HepG2 (cell line): ENCODE results near the gene HSD11B2. TPM values are rescaled to one million over a fixed set of nuclear protein-coding genes. Genes with fewer than 3 reads are reported as not detected.
A peak's percentile ranks its signal among the peaks of the same experiment; 100 is the strongest.

Source experiments
- ATAC-seq: fragments of 200-7000 bp; cut with Tn5 transposase; 3 replicates; pipeline ENCODE4 v1.9.1; 2020; ENCODE audit warnings: mild to moderate bottlenecking, moderate library complexity
- BruUV-seq: library from RNA; stranded (reverse); fragments of 400-500 nt; replicated peaks from 2 replicates; lab custom pipeline; 2021; lab: Mats Ljungman, UMichigan
- CTCF ChIA-PET: fragments of 300-600 bp; formaldehyde crosslinking; extraction: SDS; loops from one replicate; lab custom pipeline; 2021; ENCODE audit warnings: low total read pairs, inconsistent platforms, low intra/inter-chr PET ratio; lab: Yijun Ruan, JAX
- POLR2A ChIA-PET: fragments of 350-600 bp; sonication (Branson Sonifier 250); formaldehyde crosslinking; loops from one replicate; lab custom pipeline; 2020; ENCODE audit warnings: antibody characterized with exemption, inconsistent platforms; lab: Yijun Ruan, JAX
- DNase-seq: peaks from one replicate; pipeline ENCODE4 v3.0.0-alpha.2; 2015; ENCODE audit warnings: low spot score
- FAIRE-seq: peaks from 3 replicates; lab custom pipeline; 2011; peaks lifted over from hg19 to GRCh38; lab: Jason Lieb, UNC
- H2AFZ ChIP-seq: one replicate; pipeline ENCODE4 v1.6.1; 2011; ENCODE audit warnings: low read length, inconsistent platforms
- H3K27ac ChIP-seq: fragments of 300-600 bp; 3 replicates; pipeline ENCODE4 v1.8.0; 2011; ENCODE audit warnings: mixed run types, mild to moderate bottlenecking, mixed read lengths, low read length, inconsistent platforms; ENCODE audit not compliant: insufficient read depth; ENCODE audit errors: extremely low read length
- H3K27me3 ChIP-seq, 2 experiments: fragments of 200-600 bp in 1 of 2; 2 replicates in 1 of 2; 3 replicates in 1 of 2; pipeline versions ENCODE4 v1.6.0 to v1.8.0; 2011; ENCODE audit warnings: low read length in 2 of 2, mild to moderate bottlenecking in 2 of 2, moderate library complexity in 2 of 2, inconsistent platforms in 1 of 2; ENCODE audit not compliant: insufficient read depth in 2 of 2, control insufficient read depth in 1 of 2
- H3K36me3 ChIP-seq, 2 experiments: fragments of 200-600 bp in 1 of 2; replicated peaks in 1 of 2; 2 replicates in 1 of 2; 3 replicates in 1 of 2; pipeline versions ENCODE4 v1.5.1 to v1.8.0; 2011; ENCODE audit warnings: low read length in 2 of 2, inconsistent platforms in 1 of 2; ENCODE audit not compliant: insufficient read depth in 2 of 2, control insufficient read depth in 1 of 2
- H3K4me1 ChIP-seq: 2 replicates; pipeline ENCODE4 v1.5.1; 2012; ENCODE audit warnings: low read length, inconsistent platforms; ENCODE audit not compliant: insufficient read depth
- H3K4me2 ChIP-seq: 2 replicates; pipeline ENCODE4 v1.6.0; 2011; ENCODE audit warnings: low read depth, low read length, inconsistent platforms
- H3K4me3 ChIP-seq, 3 experiments: fragments of 200-600 bp in 1 of 3; sonication (generic), shearing (Covaris generic) in 1 of 3; replicated peaks in 1 of 3; 2 replicates each; pipeline ENCODE4 v1.5.1; 2011 to 2016; ENCODE audit warnings: low read length in 3 of 3, inconsistent platforms in 2 of 3, low read depth in 2 of 3, mild to moderate bottlenecking in 2 of 3, control low read depth in 1 of 3, mixed read lengths in 1 of 3; ENCODE audit not compliant: insufficient read depth in 1 of 3
- H3K79me2 ChIP-seq: one replicate; pipeline ENCODE4 v1.6.1; 2011; ENCODE audit warnings: low read length, inconsistent platforms; ENCODE audit not compliant: insufficient read depth
- H3K9ac ChIP-seq: 2 replicates; pipeline ENCODE4 v1.6.0; 2011; ENCODE audit warnings: mild to moderate bottlenecking, low read depth, low read length, inconsistent platforms; ENCODE audit not compliant: insufficient read depth
- H3K9me3 ChIP-seq: 2 replicates; pipeline ENCODE4 v1.5.1; 2012; ENCODE audit warnings: mild to moderate bottlenecking, low read length
- H4K20me1 ChIP-seq: 2 replicates; pipeline ENCODE4 v1.6.0; 2011; ENCODE audit warnings: inconsistent platforms, mild to moderate bottlenecking, low read length, moderate library complexity; ENCODE audit not compliant: insufficient read depth
- MAFK ChIP-seq, 2 experiments: IDR thresholded peaks in 1 of 2; conservative IDR thresholded peaks in 1 of 2; 2 replicates each; pipeline ENCODE4 v1.6.1; 2011; ENCODE audit warnings: improper control_type of control experiment in 2 of 2, low read length in 2 of 2
- WGBS: methylation state at CpG from one replicate; pipeline ENCODE4 v1.1.6; 2017; ENCODE audit warnings: low lambda C conversion rate; 5-methylcytosine and 5-hydroxymethylcytosine counted together
- in situ Hi-C: cut with HindIII; loops from 2 replicates; pipeline ENCODE4 v1.10.0; 2017; ENCODE audit warnings: low pct_unique_long_range_greater_than_20kb; ENCODE audit not compliant: extremely low pct_ligation_motif_present
- intact Hi-C: fragments of 100-400 bp; cut with micrococcal nuclease; formaldehyde crosslinking; loops from one replicate; pipeline ENCODE4 v1.10.0; 2022; ENCODE audit not compliant: unreplicated experiment
- polyA plus RNA-seq, 8 experiments: library from polyadenylated mRNA; depleted of rRNA in 3 of 8; stranded (reverse) in 7 of 8; unstranded in 1 of 8; fragments of >200 nt; fragmentation: Illumina TruSeq in 4 of 8; extraction: Trizol in 4 of 8; gene quantifications; 2 replicates each; pipeline versions ENCODE4 v1.2.1 to v1.2.3, GENCODE V29; 2011 to 2016; ENCODE audit warnings: low read depth in 4 of 8, missing spikeins in 1 of 8, mixed read lengths in 1 of 8; ENCODE audit not compliant: insufficient read depth in 1 of 8
- total RNA-seq, 5 experiments: library from RNA; depleted of rRNA; stranded (reverse); fragments of >200 nt; fragmentation: Illumina TruSeq; extraction: Trizol; gene quantifications; 2 replicates each; pipeline ENCODE4 v1.2.3, GENCODE V29; 2016; ENCODE audit warnings: low read depth in 1 of 5
- TF ChIP-seq, protein P1 (sequence below): sonication (generic); formaldehyde crosslinking; IDR thresholded peaks from 2 replicates; pipeline ENCODE4 v1.4.0; 2020; ENCODE audit warnings: mild to moderate bottlenecking, missing genetic modification reagents

HSD11B2 gene
- total and polyA plus RNA-seq, 2 of the 13 experiments (the other 11 are each of a cell fraction or from before 2014, with no cell fraction given) = 8.9 to 13.6 TPM

GRCh38 chr16:67451061-67451703, 20.3 kb downstream of the HSD11B2 start:
- H4K20me1 ChIP-seq = no peaks in the 10 kb centered on the region
- H3K9ac ChIP-seq = no peak overlapping the region
- no peaks in the 10 kb centered on the region for H3K9me3 ChIP-seq
- no peak overlapping the region for H3K27ac ChIP-seq
- no TSS peak for BruUV-seq
- ChIA-PET POLR2A (interaction anchor here (0.5 to 2.3 kb wide), 2 partner anchors 19 to 23 kb away, joined by 3 to 7 read pairs; no protein-coding TSS in a partner anchor), CTCF (interaction anchor here (2.0 kb wide), 1 partner anchor 23 kb away, joined by 6 read pairs; no protein-coding TSS in a partner anchor)
- TF ChIP-seq, protein P1, sequence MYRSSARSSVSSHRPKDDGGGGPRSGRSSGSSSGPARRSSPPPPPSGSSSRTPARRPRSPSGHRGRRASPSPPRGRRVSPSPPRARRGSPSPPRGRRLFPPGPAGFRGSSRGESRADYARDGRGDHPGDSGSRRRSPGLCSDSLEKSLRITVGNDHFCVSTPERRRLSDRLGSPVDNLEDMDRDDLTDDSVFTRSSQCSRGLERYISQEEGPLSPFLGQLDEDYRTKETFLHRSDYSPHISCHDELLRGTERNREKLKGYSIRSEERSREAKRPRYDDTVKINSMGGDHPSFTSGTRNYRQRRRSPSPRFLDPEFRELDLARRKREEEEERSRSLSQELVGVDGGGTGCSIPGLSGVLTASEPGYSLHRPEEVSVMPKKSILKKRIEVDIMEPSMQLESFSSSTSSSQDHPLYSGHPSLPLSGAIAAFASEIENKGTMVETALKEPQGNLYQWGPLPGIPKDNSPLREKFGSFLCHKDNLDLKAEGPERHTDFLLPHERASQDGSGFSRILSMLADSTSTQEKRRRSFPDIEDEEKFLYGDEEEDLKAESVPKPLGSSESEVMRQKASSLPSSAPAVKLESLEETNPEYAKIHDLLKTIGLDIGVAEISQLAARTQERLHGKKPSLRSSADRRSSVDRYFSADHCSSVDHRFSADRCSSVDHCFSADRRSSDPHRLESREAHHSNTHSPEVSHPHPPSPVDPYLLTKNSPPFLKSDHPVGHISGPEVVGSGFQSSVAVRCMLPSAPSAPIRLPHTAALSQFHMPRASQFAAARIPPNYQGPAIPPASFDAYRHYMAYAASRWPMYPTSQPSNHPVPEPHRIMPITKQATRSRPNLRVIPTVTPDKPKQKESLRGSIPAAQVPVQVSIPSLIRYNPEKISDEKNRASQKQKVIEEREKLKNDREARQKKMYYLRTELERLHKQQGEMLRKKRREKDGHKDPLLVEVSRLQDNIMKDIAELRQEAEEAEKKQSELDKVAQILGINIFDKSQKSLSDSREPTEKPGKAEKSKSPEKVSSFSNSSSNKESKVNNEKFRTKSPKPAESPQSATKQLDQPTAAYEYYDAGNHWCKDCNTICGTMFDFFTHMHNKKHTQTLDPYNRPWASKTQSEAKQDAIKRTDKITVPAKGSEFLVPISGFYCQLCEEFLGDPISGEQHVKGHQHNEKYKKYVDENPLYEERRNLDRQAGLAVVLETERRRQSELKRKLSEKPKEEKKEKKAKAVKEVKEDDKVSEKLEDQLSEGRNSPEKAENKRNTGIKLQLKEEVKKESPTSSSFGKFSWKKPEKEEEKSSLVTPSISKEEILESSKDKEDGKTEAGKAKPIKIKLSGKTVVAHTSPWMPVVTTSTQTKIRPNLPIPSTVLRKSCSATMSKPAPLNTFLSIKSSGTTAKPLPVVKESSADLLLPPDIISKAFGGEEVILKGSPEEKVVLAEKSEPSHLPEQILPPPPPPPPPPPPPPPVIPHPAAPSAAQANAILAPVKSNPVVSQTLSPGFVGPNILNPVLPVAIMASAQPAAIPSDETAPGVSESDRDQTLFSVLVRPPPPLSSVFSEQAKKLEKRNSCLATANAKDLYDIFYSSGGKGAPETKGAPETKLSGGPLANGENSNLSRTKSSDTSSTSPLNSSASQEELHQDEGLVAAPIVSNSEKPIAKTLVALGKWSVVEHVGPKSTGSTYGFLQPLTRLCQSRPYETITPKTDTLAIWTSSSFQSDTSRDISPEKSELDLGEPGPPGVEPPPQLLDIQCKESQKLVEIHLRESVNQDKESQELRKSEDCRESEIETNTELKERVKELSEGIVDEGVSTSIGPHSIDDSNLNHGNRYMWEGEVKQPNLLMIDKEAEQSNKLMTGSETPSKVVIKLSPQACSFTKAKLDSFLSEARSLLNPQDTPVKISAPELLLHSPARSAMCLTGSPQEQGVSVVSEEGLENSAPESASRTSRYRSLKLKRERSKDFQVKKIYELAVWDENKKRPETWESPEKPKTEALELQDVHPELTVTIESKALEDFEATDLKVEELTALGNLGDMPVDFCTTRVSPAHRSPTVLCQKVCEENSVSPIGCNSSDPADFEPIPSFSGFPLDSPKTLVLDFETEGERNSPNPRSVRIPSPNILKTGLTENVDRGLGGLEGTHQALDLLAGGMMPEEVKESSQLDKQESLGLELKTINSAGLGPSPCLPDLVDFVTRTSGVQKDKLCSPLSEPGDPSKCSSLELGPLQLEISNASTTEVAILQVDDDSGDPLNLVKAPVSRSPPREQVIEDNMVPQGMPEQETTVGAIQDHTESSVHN (CRISPR knock-in tag) = no peak
- TF ChIP-seq MAFK (conservative IDR thresholded peaks at IDR 0.05 in 1 of 2, IDR thresholded peaks at IDR 0.05 in 1 of 2; ENCODE audit: low read length in 2 of 2) = peak; percentile 10 to 35; a peak in 2 of 4 replicates
- H2AFZ ChIP-seq = no peak overlapping the region
- intact Hi-C loops = no loop called here
- no peak overlapping the region for H3K4me2 ChIP-seq
- 97% methylated on average over 12 of the region's 12 CpGs for WGBS
- no peak for FAIRE-seq
- no peaks in the 10 kb centered on the region for H3K27me3 ChIP-seq
- peaks cover 9 to 14% of the 10 kb centered on the region in 2 experiments; a peak in 3 of 5 replicates for H3K36me3 ChIP-seq
- H3K4me1 ChIP-seq = peaks cover 42% of the 10 kb centered on the region
- H3K4me3 ChIP-seq = no peak overlapping the region
- no peak for DNase-seq
- H3K79me2 ChIP-seq = no peaks in the 10 kb centered on the region
- in situ Hi-C loops = no loop called here
- ATAC-seq = no peak
